GM10248 (cell line): Measurements from ENCODE around the gene PHF3.

Experiments used
- CTCF ChIA-PET: fragments of 300-600 bp; sonication (Branson Sonifier 250); formaldehyde crosslinking; extraction: SDS; loops from one replicate; lab custom pipeline; 2021; ENCODE audit warnings: antibody characterized with exemption; lab: Yijun Ruan, JAX
- POLR2A ChIA-PET: fragments of 350-650 bp; sonication (Branson Sonifier 250); formaldehyde crosslinking; extraction: SDS; loops from one replicate; lab custom pipeline; 2020; ENCODE audit warnings: antibody characterized with exemption; lab: Yijun Ruan, JAX
- DNase-seq: peaks from one replicate; pipeline ENCODE4 v3.0.0; 2012; ENCODE audit errors: extremely low spot score
- TF ChIP-seq, protein P1 (sequence below): IDR thresholded peaks from 2 replicates; pipeline ENCODE4 v1.5.1; 2012; ENCODE audit warnings: mild to moderate bottlenecking, low read depth; ENCODE audit errors: extremely low read depth, missing control alignments, control extremely low read depth

PHF3 gene

DNA sequence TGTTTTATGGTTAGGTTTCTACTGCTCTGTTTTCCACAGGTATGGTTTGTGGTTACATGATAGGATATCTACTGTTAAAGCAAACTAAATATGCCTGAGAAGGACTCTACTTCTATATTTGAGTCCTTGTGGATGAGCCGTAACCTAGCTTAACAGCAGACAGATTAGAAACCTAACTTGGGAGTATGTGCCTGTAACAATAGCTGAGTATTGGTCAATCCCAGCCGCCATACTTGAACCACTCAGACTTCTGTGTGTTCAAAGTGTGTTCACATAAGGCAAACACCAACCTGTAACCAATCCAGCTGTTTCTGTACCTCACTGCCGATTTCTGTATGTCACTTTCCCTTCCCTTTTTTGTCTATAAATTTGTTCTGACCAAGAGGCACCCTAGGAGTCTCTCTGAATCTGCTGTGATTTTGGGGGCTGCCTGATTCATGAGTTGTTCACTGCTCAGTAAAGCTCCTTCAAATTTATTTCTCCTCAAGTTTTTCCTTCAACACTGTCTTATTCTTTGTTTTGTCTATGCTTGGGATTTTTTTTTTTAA lies 37.1 kb downstream of the PHF3 start:
- ChIA-PET POLR2A (interaction anchor here (0.6 kb wide), 1 partner anchor 29 kb away, joined by 3 read pairs; no protein-coding TSS in a partner anchor), CTCF (interaction anchor here (0.7 to 1.9 kb wide), 8 partner anchors 9 to 74 kb away, joined by 3 to 10 read pairs (median 4); no protein-coding TSS in a partner anchor)
- TF ChIP-seq, protein P1, sequence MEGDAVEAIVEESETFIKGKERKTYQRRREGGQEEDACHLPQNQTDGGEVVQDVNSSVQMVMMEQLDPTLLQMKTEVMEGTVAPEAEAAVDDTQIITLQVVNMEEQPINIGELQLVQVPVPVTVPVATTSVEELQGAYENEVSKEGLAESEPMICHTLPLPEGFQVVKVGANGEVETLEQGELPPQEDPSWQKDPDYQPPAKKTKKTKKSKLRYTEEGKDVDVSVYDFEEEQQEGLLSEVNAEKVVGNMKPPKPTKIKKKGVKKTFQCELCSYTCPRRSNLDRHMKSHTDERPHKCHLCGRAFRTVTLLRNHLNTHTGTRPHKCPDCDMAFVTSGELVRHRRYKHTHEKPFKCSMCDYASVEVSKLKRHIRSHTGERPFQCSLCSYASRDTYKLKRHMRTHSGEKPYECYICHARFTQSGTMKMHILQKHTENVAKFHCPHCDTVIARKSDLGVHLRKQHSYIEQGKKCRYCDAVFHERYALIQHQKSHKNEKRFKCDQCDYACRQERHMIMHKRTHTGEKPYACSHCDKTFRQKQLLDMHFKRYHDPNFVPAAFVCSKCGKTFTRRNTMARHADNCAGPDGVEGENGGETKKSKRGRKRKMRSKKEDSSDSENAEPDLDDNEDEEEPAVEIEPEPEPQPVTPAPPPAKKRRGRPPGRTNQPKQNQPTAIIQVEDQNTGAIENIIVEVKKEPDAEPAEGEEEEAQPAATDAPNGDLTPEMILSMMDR = no peak
- DNase-seq = no peak

DNA sequence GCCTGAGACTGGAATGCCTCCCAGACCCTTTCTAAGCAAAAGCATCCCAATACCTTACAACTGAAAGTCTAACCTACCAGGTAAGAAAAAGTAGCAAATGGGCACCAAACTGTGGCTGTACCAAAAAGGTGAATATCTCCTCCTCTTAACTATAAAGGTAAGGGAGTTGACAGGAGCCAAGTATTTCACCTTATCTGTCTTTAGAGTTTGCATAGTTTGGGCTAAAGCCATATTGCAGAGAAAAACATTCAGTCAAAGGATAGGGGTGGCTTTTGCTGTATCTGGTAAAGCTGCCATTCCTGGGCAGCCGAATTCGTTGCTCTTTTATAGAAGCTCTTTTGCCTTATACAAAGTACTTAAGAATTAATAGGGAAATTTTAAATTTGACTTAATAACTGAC lies 38.1 kb downstream of the PHF3 start:
- TF ChIP-seq, protein P1 = no peak
- ChIA-PET CTCF (interaction anchor here (0.8 to 1.9 kb wide), 4 partner anchors 10 to 37 kb away, joined by 3 to 10 read pairs (median 4); no protein-coding TSS in a partner anchor), POLR2A (no interaction called here)
- no peak for DNase-seq

DNA sequence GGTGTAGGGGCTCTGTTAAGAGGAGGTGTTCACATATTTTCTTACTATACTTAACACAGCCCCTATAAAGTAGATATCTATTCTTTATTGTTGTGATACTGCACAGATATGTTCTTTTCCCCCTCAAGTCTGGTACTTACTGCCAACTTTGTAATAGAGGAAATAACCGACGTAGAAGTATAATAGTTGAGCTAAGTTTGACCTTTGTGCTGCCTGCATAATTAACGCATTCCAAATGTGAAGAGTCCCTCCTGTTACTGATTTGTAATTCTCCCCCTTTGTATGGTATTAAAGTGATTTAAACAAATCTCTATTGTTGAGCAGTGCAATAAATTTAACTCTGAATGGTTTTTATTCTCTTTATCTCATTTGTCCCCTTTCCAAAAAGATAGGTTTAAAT lies 39.0 kb downstream of the PHF3 start:
- no peak for DNase-seq
- TF ChIP-seq, protein P1 = no peak
- ChIA-PET CTCF (interaction anchor here (1.3 to 1.9 kb wide), 2 partner anchors 9 to 14 kb away, joined by 3 to 10 read pairs; no protein-coding TSS in a partner anchor), POLR2A (no interaction called here)

DNA sequence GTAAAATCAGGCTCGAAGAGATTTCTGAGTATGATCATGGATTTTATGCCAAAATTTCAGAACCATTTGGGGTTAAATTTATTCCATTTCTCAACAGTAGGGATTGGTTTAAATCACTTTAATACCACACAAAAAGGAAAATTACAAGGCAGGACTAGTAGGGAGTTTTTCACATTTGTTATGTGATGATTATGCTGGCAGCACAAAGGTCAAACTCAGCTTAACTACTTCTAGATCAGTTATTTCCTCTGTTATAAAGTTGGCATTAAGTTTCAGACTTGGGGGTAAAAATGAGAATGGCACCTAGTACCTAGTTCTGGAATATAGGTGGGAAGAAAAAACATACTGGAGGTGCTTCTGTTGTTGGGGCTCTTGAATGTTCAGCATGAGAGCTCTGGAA lies 39.5 kb downstream of the PHF3 start:
- ChIA-PET CTCF (no interaction called here), POLR2A (no interaction called here)
- TF ChIP-seq, protein P1 = no peak
- no peak for DNase-seq

DNA sequence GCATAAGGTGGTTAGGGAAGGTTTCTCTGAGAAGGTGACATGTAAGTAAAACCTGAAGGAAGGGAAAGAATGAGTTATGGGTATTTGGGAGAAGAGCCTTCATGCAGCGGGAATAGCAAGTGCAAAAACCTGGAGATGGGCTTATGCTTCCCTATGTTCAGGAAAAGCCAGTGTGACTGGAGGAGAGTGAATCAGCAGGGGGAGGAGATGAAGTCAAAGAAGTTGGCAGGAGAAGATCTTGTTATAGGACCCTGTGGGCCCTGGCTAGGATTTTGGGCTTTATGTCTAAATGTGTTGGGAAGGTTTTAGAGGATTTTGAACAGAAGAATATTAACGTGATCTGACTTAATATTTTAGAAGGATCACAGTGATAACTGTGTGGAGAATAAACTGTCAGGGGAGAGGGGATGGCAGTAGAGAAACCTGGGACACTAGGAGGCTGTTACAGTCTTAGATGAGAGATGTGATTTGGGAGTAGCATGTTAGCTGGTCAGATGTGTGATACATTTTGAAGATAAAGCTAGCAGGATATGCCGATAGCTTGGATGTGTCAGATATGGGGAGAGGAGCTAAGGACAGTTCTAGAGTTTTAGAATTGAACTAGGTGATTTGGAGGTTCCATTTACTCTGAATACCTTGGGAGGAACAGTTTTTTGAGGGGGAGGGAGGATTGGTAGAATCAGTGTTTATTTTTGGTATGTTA lies 41.0 kb downstream of the PHF3 start:
- POLR2A ChIA-PET = no interaction called here
- no peak for DNase-seq
- TF ChIP-seq, protein P1 = no peak
- CTCF ChIA-PET = interaction anchor here (1.2 to 1.5 kb wide), 2 partner anchors 9 to 78 kb away, joined by 3 to 4 read pairs; no protein-coding TSS in a partner anchor

DNA sequence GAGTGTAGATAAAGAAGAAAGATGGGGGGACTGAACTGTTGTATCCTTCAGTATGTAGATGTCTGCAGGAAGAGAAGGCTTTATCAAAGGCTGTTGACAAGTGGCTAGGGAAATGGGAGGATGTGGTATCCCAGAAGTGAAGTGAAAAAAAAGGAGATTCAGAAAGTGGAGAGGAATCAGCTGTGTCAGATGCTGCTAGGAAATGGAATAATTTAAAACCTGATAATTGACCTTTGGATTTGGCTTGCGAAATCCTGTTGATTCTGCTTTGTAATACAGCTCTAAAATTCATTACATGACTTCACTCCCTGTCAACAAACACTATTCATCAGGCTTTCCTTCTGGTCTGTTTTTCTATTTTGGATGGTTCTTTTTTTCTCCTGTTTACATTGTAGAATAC lies 41.7 kb downstream of the PHF3 start:
- CTCF ChIA-PET = interaction anchor here (1.2 to 1.5 kb wide), 2 partner anchors 9 to 79 kb away, joined by 3 to 4 read pairs; no protein-coding TSS in a partner anchor
- TF ChIP-seq, protein P1 = no peak
- no peak for DNase-seq
- POLR2A ChIA-PET = no interaction called here
